ENCODE data around the gene PBX4. TPM values are rescaled to one million over a fixed set of nuclear protein-coding genes. Genes with fewer than 3 reads are reported as not detected.

PBX4 gene
- total and polyA plus RNA-seq, 2 of the 8 experiments (the other 6 are each of a cell fraction or from before 2014, with no cell fraction given), result 3.4 to 3.8 TPM

DNA sequence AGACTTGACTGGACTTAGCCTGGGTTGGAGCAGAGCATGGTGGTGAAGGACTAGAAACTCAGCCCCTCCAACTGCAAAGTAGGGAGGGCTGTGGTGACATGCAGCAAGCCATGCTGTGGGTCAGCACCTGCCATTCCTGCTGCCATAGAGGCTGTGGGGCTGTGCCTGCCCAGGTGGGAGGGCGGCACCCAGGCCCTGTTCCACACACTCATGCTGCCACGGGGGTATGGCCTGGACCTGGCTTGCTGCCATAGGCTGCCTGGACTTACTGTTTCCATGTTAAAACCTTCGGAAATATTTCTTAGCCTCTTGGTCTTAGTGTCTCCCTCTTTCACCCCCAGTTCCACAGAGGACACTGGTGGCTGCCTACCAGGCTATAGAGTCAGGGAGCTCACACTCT, 51.1 kb downstream of the PBX4 start (continued):
- TF ChIP-seq, protein P1, sequence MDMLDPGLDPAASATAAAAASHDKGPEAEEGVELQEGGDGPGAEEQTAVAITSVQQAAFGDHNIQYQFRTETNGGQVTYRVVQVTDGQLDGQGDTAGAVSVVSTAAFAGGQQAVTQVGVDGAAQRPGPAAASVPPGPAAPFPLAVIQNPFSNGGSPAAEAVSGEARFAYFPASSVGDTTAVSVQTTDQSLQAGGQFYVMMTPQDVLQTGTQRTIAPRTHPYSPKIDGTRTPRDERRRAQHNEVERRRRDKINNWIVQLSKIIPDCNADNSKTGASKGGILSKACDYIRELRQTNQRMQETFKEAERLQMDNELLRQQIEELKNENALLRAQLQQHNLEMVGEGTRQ (IDR thresholded peaks at IDR 0.05; ENCODE audit: low read length), result no peak
- TF ChIP-seq HDAC2 (IDR thresholded peaks at IDR 0.05; ENCODE audit: borderline replicate concordance in 1 of 2, low read depth in 2 of 2, low read length in 2 of 2), result no peak
- TF ChIP-seq RAD21 (IDR thresholded peaks at IDR 0.05 in 1 of 2, conservative IDR thresholded peaks at IDR 0.05 in 1 of 2; ENCODE audit: low read depth in 2 of 2, low read length in 2 of 2), result no peak
- TF ChIP-seq CHD1 (IDR thresholded peaks at IDR 0.05; ENCODE audit: low read depth, low read length), result no peak
- TF ChIP-seq KDM5A (IDR thresholded peaks at IDR 0.05; ENCODE audit: low read length), result no peak
- TF ChIP-seq ZNF274 (IDR thresholded peaks at IDR 0.05; ENCODE audit: borderline replicate concordance, extremely low read depth, low read length), result no peak
- no peak for TF ChIP-seq CREB1 (IDR thresholded peaks at IDR 0.05)
